Type B pancreatic cell (in vitro differentiated cells): Measurements from ENCODE around the gene KIF12. TPM values are rescaled to one million over a fixed set of nuclear protein-coding genes. Genes with fewer than 3 reads are reported as not detected.

Experiments used
- DNase-seq: peaks from one replicate; pipeline ENCODE4 v3.0.0; 2021; ENCODE audit warnings: mixed read lengths; ENCODE audit not compliant: unreplicated experiment; ENCODE audit errors: extremely low spot score
- H3K27ac Mint-ChIP-seq: 2 replicates; pipeline ENCODE4 v1.8.0; 2021; ENCODE audit warnings: mild to moderate bottlenecking, mixed read lengths
- H3K27me3 Mint-ChIP-seq: 2 replicates; pipeline ENCODE4 v1.8.0; 2021; ENCODE audit warnings: mixed read lengths
- H3K36me3 Mint-ChIP-seq: 2 replicates; pipeline ENCODE4 v1.8.0; 2021; ENCODE audit warnings: mixed read lengths
- H3K4me1 Mint-ChIP-seq: one replicate; pipeline ENCODE4 v1.8.0; 2021; ENCODE audit warnings: mixed read lengths; ENCODE audit not compliant: unreplicated experiment
- H3K4me3 Mint-ChIP-seq: 2 replicates; pipeline ENCODE4 v1.8.0; 2021; ENCODE audit warnings: mild to moderate bottlenecking, mixed read lengths
- H3K9me3 Mint-ChIP-seq: 2 replicates; pipeline ENCODE4 v1.8.0; 2021; ENCODE audit warnings: mixed read lengths
- CTCF ChIP-seq: fragments of 200-600 bp; sonication (generic); conservative IDR thresholded peaks from 2 replicates; pipeline ENCODE4 v1.5.0; 2021; ENCODE audit warnings: antibody characterized with exemption, mild to moderate bottlenecking
- total RNA-seq: library from RNA; stranded (reverse); gene quantifications from 2 replicates; pipeline ENCODE4 v1.2.1, GENCODE V29; 2021; ENCODE audit warnings: low replicate concordance

The KIF12 gene
- total RNA-seq, 1 donor from 2014 or later: 33.2 TPM

- peaks cover 26% of the 10 kb centered on the region for H3K27me3 Mint-ChIP-seq
- H3K27ac Mint-ChIP-seq: no peak overlapping the region
- no peak overlapping the region for H3K4me3 Mint-ChIP-seq
- DNase-seq: no peak
- H3K9me3 Mint-ChIP-seq: no peaks in the 10 kb centered on the region
- TF ChIP-seq CTCF: no peak
- peaks cover 8% of the 10 kb centered on the region for H3K4me1 Mint-ChIP-seq
- H3K36me3 Mint-ChIP-seq: no peaks in the 10 kb centered on the region
Measured at GRCh38 chr9:114140401-114140800, 41.3 kb upstream of the KIF12 start.

DNA sequence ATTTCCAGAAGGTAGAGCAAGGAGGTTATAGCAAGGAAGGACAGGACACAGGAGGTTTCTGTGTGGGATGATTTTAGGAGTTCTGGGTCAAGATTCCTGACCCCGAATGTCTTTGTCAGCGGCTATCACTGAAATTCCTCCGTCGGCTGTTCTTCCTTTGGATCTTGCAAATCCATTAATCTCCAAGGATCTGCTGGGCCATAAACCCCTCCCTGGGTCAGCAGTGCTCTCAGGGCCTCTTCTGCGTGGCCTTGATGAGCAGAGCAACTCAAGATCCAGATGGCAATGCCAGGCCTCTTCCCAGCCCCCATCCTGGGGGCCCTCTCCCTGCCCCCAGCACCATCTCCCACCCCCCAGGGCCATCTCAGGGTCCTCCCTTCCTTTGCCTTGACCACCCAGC lies 40.0 kb upstream of the KIF12 start:
- Mint-ChIP-seq H3K27ac (no peak overlapping the region), H3K9me3 (no peaks in the 10 kb centered on the region), H3K27me3 (peaks cover 24% of the 10 kb centered on the region), H3K4me3 (no peak overlapping the region), H3K36me3 (no peaks in the 10 kb centered on the region), H3K4me1 (peaks cover 8% of the 10 kb centered on the region)
- no peak for DNase-seq
- TF ChIP-seq CTCF: no peak

- no peaks in the 10 kb centered on the region for H3K9me3 Mint-ChIP-seq
- no peak overlapping the region for H3K27ac Mint-ChIP-seq
- peaks cover 28% of the 10 kb centered on the region for H3K27me3 Mint-ChIP-seq
- no peak overlapping the region for H3K4me3 Mint-ChIP-seq
- peaks cover 8% of the 10 kb centered on the region for H3K4me1 Mint-ChIP-seq
- no peaks in the 10 kb centered on the region for H3K36me3 Mint-ChIP-seq
- no peak for TF ChIP-seq CTCF
- DNase-seq: no peak
Measured at GRCh38 chr9:114138552-114138971, 39.5 kb upstream of the KIF12 start.

GRCh38 chr9:114137831-114138230 lies 38.7 kb upstream of the KIF12 start:
- DNase-seq: no peak
- Mint-ChIP-seq H3K36me3 (no peaks in the 10 kb centered on the region), H3K9me3 (no peaks in the 10 kb centered on the region), H3K27me3 (peaks cover 30% of the 10 kb centered on the region), H3K4me1 (peaks cover 8% of the 10 kb centered on the region), H3K27ac (no peak overlapping the region), H3K4me3 (no peak overlapping the region)
- TF ChIP-seq CTCF: no peak

GRCh38 chr9:114134827-114135396 lies 35.8 kb upstream of the KIF12 start:
- no peak overlapping the region for H3K27ac Mint-ChIP-seq
- no peak for DNase-seq
- H3K4me3 Mint-ChIP-seq: no peak overlapping the region
- no peaks in the 10 kb centered on the region for H3K9me3 Mint-ChIP-seq
- no peaks in the 10 kb centered on the region for H3K4me1 Mint-ChIP-seq
- H3K36me3 Mint-ChIP-seq: no peaks in the 10 kb centered on the region
- TF ChIP-seq CTCF: no peak
- peaks cover 21% of the 10 kb centered on the region for H3K27me3 Mint-ChIP-seq

DNA sequence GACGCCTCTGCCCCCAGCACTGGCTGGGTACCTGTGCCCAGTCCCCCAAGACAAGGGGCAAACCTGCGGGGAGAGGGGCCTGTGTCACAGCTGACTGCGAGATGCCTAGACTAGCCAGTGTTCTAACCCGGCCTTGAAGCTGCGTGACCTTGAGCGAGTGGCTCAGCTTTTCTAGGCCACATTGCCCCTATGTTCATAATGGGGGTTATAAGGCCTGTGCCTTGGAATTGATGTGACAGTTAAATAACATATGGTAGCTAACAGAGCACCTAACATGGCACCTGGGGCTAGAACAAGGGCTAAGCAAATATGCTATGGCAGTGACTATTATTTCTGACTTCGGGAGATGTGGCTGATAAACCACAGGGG lies 33.4 kb upstream of the KIF12 start:
- no peak overlapping the region for H3K4me3 Mint-ChIP-seq
- H3K4me1 Mint-ChIP-seq: no peaks in the 10 kb centered on the region
- H3K27ac Mint-ChIP-seq: no peak overlapping the region
- H3K9me3 Mint-ChIP-seq: no peaks in the 10 kb centered on the region
- no peak for TF ChIP-seq CTCF
- no peak for DNase-seq
- H3K36me3 Mint-ChIP-seq: no peaks in the 10 kb centered on the region
- peaks cover 21% of the 10 kb centered on the region for H3K27me3 Mint-ChIP-seq
